GM21528 (cell line): ENCODE results near the gene FOXN4.

Experiments
- ATAC-seq: cut with Tn5 transposase; IDR thresholded peaks from one replicate; pipeline ENCODE4 v1.9.1; 2021; ENCODE audit warnings: mild to moderate bottlenecking, moderate library complexity; ENCODE audit not compliant: unreplicated experiment, low FRiP score

FOXN4 gene

GRCh38 chr12:109287181-109287580 is 21.9 kb downstream of the FOXN4 start:
- ATAC-seq, result no peak

- no peak for ATAC-seq
These were observed 22.4 kb downstream of the FOXN4 start for GRCh38 chr12:109286652-109287051.

DNA sequence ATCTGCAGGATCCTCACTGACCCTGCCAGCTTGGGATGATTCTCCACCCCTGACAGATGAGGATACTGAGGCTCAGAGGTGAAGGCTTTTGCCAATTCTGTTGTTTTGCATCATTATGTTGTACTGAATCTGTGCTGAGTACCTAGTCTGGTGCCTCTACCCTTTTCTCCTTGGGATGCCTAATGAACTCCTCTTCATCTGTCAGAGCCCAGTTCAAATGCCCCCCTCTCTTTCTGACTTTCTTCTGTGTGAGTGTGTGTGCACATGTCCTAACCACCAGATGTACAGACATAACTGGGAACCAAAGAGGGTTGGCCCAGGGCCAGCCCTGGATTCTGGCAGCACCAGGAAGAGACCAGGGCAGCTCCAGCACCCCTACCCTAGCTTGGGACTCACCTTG is 22.8 kb downstream of the FOXN4 start:
- no peak for ATAC-seq

DNA sequence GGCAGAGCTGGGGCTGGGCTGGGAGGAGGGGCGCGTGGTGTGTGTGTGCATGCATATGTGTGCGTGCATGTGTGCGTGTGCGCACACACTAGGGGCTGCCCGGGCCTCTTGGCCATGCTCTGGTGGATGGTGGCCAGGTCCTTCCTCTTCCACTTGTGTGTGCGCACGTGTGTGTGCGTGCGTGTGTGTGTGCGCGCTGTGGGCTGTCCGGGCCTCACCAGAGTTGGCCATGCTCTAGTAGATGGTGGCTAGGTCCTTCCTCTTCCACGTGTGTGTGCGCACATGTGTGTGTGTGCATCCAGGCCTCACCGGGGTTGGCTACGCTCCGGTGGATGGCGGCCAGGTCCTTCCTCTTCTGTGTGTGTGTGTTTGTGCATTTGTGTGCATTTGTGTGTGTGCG is 24.7 kb downstream of the FOXN4 start:
- no peak for ATAC-seq

DNA sequence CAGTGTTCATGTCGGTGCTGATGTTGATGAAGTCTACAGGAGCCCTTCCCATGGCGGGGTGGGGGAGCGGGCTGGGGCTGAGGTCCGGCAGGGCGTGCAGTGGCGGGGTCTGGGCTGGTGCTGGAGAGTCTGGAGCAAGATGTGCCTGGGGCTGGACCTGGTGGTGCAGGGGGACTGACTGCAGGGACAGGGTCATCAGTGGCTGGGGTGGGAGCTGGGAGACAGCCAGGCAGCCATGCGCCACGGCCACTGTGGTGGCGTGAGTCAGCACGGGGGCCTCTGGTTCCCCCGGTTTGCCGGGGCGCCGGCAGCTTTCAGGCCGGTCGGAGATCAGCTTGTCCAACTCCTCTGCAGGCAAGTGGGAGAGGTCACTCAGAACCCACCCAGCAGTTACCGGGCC is 27.6 kb downstream of the FOXN4 start:
- no peak for ATAC-seq

GRCh38 chr12:109279525-109279924 is 29.6 kb downstream of the FOXN4 start:
- ATAC-seq, result no peak

- ATAC-seq, result no peak
These were observed 30.2 kb downstream of the FOXN4 start for GRCh38 chr12:109278912-109279311.

- no peak for ATAC-seq
These were observed 31.0 kb downstream of the FOXN4 start for GRCh38 chr12:109277899-109278762.

DNA sequence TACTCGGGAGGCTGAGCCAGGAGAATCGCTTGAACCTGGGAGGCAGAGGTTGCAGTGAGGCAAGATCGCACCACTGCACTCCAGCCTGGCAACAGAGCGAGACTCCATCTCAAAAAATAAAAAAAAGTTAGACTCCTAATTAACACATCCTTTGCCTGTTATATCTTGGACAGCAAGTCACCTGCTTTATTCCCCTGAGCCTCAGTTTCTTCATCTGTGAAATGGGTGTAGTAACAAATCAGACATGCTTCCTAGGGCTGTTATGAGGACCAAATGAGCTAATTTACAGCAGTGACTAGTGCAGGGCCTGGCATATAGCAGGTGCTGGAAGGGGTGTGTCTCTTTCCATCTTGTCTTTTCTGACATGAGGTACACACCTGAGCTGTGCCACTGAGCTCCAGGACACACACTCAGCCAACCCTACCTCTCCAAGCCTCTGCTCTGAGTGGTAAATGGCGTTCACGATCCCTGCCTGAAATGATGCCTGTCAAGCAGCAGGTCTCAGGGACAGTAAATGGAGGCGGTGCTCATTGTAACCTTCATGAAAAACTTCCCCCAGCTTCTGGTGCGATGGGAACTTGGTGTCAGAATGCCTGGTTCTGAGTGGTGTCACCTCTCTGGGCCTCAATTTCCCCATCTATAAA is 31.7 kb downstream of the FOXN4 start:
- no peak for ATAC-seq

DNA sequence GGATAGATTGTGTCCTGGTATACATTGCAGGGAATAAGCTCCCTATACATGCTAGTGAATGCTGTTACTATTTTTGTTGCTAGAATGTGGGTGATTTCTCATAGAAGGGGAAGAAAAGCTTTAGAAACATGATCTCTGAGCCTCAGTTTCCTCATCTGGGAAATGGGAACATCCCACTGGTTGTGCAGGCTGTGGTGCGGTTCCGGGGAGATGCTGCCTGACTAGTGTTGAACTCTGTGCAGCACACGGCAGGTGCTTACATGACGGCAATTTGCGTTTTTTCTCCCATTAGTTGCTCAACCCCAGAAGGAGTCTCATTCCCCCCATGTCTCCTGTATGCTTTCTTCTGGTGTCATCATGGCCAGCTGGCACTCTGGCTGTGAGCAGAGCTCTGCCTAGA is 32.9 kb downstream of the FOXN4 start:
- ATAC-seq, result no peak

GRCh38 chr12:109275173-109275572 is 33.9 kb downstream of the FOXN4 start:
- ATAC-seq, result no peak

GRCh38 chr12:109274381-109274780 is 34.7 kb downstream of the FOXN4 start:
- no peak for ATAC-seq

DNA sequence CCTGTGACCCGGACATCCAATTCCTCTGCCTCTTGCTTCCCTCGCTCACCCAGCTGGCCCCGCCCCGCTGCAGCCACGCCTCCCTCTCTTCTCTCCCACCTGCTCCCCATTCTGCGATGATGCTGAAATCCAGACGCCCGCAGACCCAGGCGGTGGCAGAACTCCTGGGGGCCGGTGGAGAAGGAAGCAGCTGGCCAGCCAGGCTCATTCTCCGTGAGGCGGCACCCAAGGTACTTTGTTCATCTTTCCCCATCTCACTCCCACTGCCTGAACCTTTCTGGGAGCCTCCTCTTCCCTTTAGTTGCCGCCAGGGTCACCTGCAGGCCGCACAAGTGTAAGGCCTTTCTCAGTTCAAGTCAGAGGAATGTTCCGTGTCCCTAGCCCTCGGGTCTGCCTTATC is 35.7 kb downstream of the FOXN4 start:
- ATAC-seq, result no peak

DNA sequence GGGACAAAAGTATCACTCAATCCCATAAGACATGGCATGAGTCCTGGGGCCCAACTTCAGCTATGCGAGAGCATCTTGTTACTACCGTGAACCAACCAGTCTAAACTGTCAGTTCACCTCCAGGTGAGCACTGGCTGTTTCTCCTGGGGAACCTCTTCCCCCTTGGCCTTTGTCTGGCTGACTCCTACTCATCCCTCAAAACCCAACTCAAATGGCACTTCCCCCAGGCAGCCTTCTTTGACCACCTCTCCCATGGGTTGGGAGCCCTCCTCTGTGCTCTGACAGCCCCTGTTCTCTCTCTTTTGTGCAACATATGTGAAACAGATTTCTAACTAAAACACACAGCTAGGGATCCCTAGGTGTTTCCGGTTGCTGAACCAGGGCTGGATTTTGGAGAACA is 37.7 kb downstream of the FOXN4 start:
- ATAC-seq, result no peak

DNA sequence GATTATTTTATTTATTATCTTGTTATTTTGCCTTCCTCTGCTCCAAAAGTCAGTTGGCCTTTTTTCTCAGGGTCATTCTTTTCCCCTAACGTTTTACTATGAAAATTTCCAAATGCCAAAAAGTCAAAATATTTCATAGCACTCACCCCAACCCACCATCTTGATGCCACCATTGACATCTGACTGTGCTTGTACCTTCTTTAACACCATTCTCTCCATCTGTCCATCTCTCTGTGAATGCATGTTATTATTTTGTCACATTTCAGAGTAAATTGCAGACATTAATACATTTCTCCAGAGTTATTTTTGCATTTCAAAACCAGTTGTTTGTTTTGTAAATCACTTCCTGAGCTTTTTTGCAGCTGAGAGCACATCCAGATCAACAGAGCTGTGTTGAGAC is 38.6 kb downstream of the FOXN4 start:
- no peak for ATAC-seq

GRCh38 chr12:109269428-109269827 is 39.7 kb downstream of the FOXN4 start:
- ATAC-seq, result no peak

DNA sequence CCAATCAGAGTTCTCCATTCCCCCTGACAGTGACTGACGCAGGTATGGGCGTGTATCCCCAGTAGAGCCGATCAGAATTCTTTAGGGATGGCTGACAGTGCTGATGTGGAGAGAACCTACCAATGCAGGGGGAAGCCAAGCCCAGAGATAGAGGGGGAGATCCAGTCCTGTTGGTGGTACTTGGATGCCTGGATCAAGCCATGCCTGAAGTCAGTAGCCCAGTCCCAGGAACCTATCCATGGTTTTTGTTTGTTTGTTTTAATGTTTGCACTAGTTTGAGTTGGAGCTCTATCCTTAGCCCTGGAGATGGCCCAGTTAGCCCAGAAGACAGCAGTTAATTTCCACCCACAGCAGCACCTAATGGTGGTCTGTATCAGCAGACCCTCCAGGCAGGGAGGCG is 40.2 kb downstream of the FOXN4 start:
- no peak for ATAC-seq

- no peak for ATAC-seq
These were observed 41.7 kb downstream of the FOXN4 start for GRCh38 chr12:109267361-109267760.

DNA sequence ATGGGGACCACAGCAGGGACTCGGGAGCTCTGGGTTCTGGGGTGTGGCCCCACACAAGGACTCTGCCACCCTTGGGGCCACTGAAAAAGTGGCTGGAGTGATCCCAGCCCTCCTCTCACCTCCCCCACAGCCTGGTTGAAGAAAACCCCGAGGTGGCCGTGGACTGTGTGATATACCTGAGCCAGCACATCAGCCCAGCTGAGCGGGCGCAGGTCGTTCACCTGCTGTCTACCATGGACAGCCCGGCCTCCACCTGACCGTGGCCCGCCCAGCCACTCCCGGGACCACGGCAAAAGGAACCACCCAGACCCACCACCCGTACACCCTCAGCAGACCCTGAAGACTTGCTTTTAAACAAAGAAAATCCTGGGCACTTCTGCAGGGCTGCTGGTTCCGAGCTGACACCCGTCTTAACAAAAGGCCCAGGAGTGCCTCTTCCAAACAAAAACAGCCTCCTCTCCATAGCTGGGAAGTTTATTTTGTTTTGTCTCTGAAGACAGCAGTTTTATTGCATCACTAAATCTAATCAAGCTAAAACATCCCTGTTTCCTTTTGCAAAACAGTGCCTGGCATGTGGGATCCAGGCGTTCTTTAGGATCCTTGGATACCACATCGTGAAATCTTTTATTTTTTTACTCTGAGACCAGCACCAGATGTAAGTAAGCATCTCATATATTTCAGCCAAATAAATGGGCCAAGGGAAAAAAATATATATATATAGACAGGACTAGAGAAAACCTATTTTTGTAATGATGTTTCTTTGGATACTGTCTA is 42.8 kb downstream of the FOXN4 start:
- ATAC-seq, result no peak

DNA sequence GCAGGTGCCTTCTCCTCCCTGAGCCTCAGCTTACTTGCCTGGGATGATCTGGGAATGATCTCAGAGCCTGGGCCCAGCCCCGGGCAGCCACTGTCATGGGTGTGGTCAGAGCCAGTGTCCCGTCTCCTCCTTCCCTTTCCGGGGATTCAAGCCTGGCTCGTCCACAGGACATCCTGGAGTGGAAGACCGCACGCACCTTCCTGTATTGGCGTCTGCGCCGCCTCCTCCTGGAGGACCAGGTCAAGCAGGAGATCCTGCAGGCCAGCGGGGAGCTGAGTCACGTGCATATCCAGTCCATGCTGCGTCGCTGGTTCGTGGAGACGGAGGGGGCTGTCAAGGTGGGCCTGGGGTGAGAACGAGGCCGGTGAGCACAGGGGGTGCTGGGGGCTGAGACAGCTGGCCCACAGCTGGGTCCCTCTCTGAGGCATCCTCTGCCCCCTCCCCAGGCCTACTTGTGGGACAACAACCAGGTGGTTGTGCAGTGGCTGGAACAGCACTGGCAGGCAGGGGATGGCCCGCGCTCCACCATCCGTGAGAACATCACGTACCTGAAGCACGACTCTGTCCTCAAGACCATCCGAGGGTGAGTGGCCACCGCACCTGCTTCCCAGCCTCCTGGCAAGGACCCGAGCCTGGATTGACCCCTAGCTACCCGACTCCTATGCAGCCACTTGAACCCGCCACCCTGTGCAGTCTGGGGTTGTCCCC is 44.0 kb downstream of the FOXN4 start:
- no peak for ATAC-seq
